CD14-positive monocyte (primary cell): ENCODE results near the gene ZIM2. TPM values are rescaled to one million over a fixed set of nuclear protein-coding genes. Genes with fewer than 3 reads are reported as not detected.

ENCODE experiments used
- DNase-seq, 3 donors: peaks; one replicate each; pipeline ENCODE4 v3.0.0-alpha.2; 2011 to 2022
- H2AFZ ChIP-seq: 2 replicates; pipeline ENCODE4 v1.6.0; 2012; ENCODE audit warnings: mild to moderate bottlenecking, low read depth, low read length, inconsistent platforms; ENCODE audit not compliant: insufficient read depth, poor library complexity, severe bottlenecking
- H3K27ac ChIP-seq, 2 donors: 1 replicate in 1 of 2; 2 replicates in 1 of 2; pipeline ENCODE4 v1.5.1; 2012 to 2013; ENCODE audit warnings: low read length in 2 of 2, control low read depth in 1 of 2, inconsistent platforms in 1 of 2, low read depth in 1 of 2, mild to moderate bottlenecking in 1 of 2
- H3K27me3 ChIP-seq, 2 donors: one replicate each; pipeline versions ENCODE4 v1.6.0 to v1.6.1; 2011 to 2013; ENCODE audit warnings: low read length in 2 of 2; ENCODE audit not compliant: control insufficient read depth in 2 of 2, insufficient read depth in 2 of 2
- H3K36me3 ChIP-seq, 2 donors: replicated peaks in 1 of 2; 1 replicate in 1 of 2; 2 replicates in 1 of 2; pipeline versions ENCODE4 v1.5.1 to v1.6.1; 2012 to 2013; ENCODE audit warnings: low read length in 2 of 2, control low read depth in 1 of 2, inconsistent platforms in 1 of 2, mild to moderate bottlenecking in 1 of 2; ENCODE audit not compliant: insufficient read depth in 2 of 2, control insufficient read depth in 1 of 2
- H3K4me1 ChIP-seq, 2 donors: 1 replicate in 1 of 2; 2 replicates in 1 of 2; pipeline versions ENCODE4 v1.5.1 to v1.6.1; 2012 to 2013; ENCODE audit warnings: low read length in 2 of 2, control low read depth in 1 of 2, inconsistent platforms in 1 of 2, mild to moderate bottlenecking in 1 of 2, moderate library complexity in 1 of 2; ENCODE audit not compliant: insufficient read depth in 2 of 2, control insufficient read depth in 1 of 2
- H3K4me2 ChIP-seq: replicated peaks from 2 replicates; pipeline ENCODE3; 2012; ENCODE audit warnings: low read length, moderate library complexity, mild to moderate bottlenecking; ENCODE audit not compliant: poor library complexity, severe bottlenecking; ENCODE audit errors: extremely low read depth
- H3K4me3 ChIP-seq, 3 experiments: fragments of 200-600 bp in 1 of 3; sonication (generic) in 1 of 3; replicated peaks in 1 of 3; 1 replicate in 2 of 3; 2 replicates in 1 of 3; pipeline ENCODE4 v1.5.1; 2011 to 2013; ENCODE audit warnings: low read length in 3 of 3, mild to moderate bottlenecking in 3 of 3, control low read depth in 2 of 3, low read depth in 2 of 3, inconsistent platforms in 1 of 3, moderate library complexity in 1 of 3
- H3K79me2 ChIP-seq: 2 replicates; pipeline ENCODE4 v1.6.0; 2012; ENCODE audit warnings: mild to moderate bottlenecking, control low read depth, inconsistent platforms, low read length, moderate library complexity; ENCODE audit not compliant: insufficient read depth
- H3K9ac ChIP-seq: 2 replicates; pipeline ENCODE4 v1.6.0; 2017; ENCODE audit warnings: low read length, mild to moderate bottlenecking; ENCODE audit not compliant: insufficient read depth, poor library complexity, severe bottlenecking
- H3K9me3 ChIP-seq, 2 donors: replicated peaks in 1 of 2; 1 replicate in 1 of 2; 2 replicates in 1 of 2; pipeline versions ENCODE4 v1.5.1 to v1.6.1; 2012 to 2013; ENCODE audit warnings: low read length in 2 of 2, control low read depth in 1 of 2; ENCODE audit not compliant: control insufficient read depth in 1 of 2, insufficient read depth in 1 of 2
- H4K20me1 ChIP-seq: 2 replicates; pipeline ENCODE4 v1.6.0; 2012; ENCODE audit warnings: mild to moderate bottlenecking, low read length, control low read depth, moderate library complexity; ENCODE audit not compliant: insufficient read depth
- H3K27ac Mint-ChIP-seq, 7 donors: one replicate each; pipeline ENCODE4 v1.8.0; 2020; ENCODE audit warnings: mild to moderate bottlenecking in 7 of 7, mixed read lengths in 7 of 7, moderate library complexity in 6 of 7, inconsistent platforms in 2 of 7
- H3K27me3 Mint-ChIP-seq, 3 donors: one replicate each; pipeline ENCODE4 v1.8.0; 2021 to 2022; ENCODE audit warnings: low read depth in 3 of 3, mild to moderate bottlenecking in 3 of 3, mixed read lengths in 3 of 3, moderate library complexity in 3 of 3, inconsistent platforms in 1 of 3
- H3K36me3 Mint-ChIP-seq, 2 donors: one replicate each; pipeline ENCODE4 v1.8.0; 2020; ENCODE audit warnings: mixed read lengths in 2 of 2, inconsistent platforms in 1 of 2, mild to moderate bottlenecking in 1 of 2
- H3K4me1 Mint-ChIP-seq: one replicate; pipeline ENCODE4 v1.8.0; 2020; ENCODE audit warnings: mild to moderate bottlenecking, mixed read lengths
- H3K4me3 Mint-ChIP-seq, 2 donors: one replicate each; pipeline ENCODE4 v1.8.0; 2020; ENCODE audit warnings: mild to moderate bottlenecking in 2 of 2, mixed read lengths in 2 of 2, moderate library complexity in 1 of 2
- H3K9me3 Mint-ChIP-seq, 7 donors: one replicate each; pipeline ENCODE4 v1.8.0; 2020 to 2022; ENCODE audit warnings: mixed read lengths in 7 of 7, mild to moderate bottlenecking in 6 of 7, moderate library complexity in 6 of 7, inconsistent platforms in 2 of 7
- WGBS: methylation state at CpG from one replicate; pipeline ENCODE4 v1.1.5; 2013; ENCODE audit warnings: missing lambda C conversion rate; ENCODE audit not compliant: insufficient coverage; 5-methylcytosine and 5-hydroxymethylcytosine counted together
- intact Hi-C, 2 donors: fragments of 100-400 bp; cut with micrococcal nuclease; formaldehyde crosslinking; loops; one replicate each; pipeline versions ENCODE4 v1.15.0 to v1.15.1; 2023
- polyA plus RNA-seq, 3 donors: library from polyadenylated mRNA; depleted of rRNA in 1 of 3; unstranded in 2 of 3; stranded (reverse) in 1 of 3; fragments of 300-500 nt in 2 of 3; fragments of >200 nt in 1 of 3; fragmentation: Illumina TruSeq in 2 of 3; gene quantifications; 1 replicate in 2 of 3; 2 replicates in 1 of 3; pipeline ENCODE4 v1.2.3, GENCODE V29; 2012 to 2021
- TF ChIP-seq, protein P1 (sequence below): fragments of 200-600 bp; IDR thresholded peaks from one replicate; pipeline ENCODE4 v1.8.0; 2022; ENCODE audit warnings: antibody characterized with exemption, mild to moderate bottlenecking

ZIM2 gene
- polyA plus RNA-seq, 3 donors: not detected

DNA sequence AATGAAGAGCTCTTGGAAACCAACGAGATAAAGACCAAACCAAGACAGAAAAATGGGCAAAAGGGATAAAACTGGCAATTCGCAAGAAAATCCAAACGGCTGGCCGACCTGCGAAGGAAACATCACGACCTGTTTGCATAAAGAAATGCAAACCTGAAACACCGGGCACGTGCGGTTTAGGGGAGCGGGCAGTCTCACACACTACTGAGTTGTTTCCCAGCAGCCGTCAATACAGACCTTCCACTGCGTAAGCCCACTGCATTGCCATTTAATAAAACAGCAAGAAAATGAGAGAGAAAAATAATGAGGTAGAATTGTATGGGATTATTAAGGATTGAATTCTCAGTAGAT is 642 bp upstream of the ZIM2 start:
- peak overlapping the region in 1 of 2 donors; percentile 65 for H3K4me3 Mint-ChIP-seq
- 33% methylated on average over 10 of the region's 12 CpGs for WGBS

DNA sequence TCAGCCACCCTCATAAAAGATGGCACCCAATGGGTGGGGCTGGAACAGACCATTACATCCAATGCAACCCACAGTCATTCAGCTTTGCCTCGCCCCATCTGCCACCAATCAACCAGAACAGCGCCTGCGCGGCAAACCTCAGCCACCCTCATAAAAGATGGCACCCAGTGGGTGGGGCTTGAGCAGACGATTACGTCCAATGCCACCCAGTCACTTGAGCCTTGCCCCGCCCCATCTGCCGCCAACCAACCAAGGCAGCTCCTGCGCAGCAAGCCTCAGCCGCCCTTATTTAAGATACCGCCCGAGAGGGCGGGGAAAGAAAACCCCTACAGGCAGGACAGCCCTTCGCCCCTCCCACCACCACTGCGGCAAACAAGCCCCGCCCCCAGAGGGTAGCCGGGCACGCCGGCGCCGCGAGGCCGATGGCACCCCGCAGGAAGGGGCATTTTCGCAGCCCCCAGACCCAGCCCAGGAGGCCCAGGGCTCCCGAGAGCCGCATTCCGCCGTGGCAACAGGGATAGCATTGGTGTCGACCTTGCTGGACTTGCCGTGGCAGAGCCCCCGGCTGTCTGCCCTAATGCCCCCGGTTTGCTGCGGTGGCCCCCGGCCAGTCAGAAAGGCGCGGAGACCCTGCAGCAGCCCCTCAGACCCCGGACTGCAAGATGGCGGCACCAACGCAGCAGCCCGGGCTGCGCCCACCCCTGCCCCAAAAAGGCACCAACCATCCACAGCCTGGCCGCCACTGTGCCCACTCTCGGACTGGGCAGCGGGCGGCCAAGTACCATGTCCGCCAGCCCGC is 675 bp downstream of the ZIM2 start:
- H3K9me3 Mint-ChIP-seq: peaks cover 37 to 70% (median 57%) of the 10 kb centered on the region in 7 donors
- intact Hi-C loops: no loop called here
- peaks cover 14% of the 10 kb centered on the region for H3K4me1 Mint-ChIP-seq
- TF ChIP-seq, protein P1, sequence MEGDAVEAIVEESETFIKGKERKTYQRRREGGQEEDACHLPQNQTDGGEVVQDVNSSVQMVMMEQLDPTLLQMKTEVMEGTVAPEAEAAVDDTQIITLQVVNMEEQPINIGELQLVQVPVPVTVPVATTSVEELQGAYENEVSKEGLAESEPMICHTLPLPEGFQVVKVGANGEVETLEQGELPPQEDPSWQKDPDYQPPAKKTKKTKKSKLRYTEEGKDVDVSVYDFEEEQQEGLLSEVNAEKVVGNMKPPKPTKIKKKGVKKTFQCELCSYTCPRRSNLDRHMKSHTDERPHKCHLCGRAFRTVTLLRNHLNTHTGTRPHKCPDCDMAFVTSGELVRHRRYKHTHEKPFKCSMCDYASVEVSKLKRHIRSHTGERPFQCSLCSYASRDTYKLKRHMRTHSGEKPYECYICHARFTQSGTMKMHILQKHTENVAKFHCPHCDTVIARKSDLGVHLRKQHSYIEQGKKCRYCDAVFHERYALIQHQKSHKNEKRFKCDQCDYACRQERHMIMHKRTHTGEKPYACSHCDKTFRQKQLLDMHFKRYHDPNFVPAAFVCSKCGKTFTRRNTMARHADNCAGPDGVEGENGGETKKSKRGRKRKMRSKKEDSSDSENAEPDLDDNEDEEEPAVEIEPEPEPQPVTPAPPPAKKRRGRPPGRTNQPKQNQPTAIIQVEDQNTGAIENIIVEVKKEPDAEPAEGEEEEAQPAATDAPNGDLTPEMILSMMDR: no peak
- peak overlapping the region; percentile 60 to 81 for H3K4me3 Mint-ChIP-seq
- 54% methylated on average over 44 of the region's 48 CpGs for WGBS
- H3K9me3 ChIP-seq: peaks cover 59 to 75% of the 10 kb centered on the region in 2 donors
- peak in 2 of 3 donors; percentile 45 to 62 for DNase-seq
- H4K20me1 ChIP-seq: no peaks in the 10 kb centered on the region
- peak overlapping the region; percentile 44 to 89 (median 68) for H3K27ac Mint-ChIP-seq
- peaks cover 8 to 31% of the 10 kb centered on the region in 2 donors for H3K27me3 ChIP-seq
- no peaks in the 10 kb centered on the region for H3K79me2 ChIP-seq
- H3K27me3 Mint-ChIP-seq: peaks cover 12 to 30% (median 23%) of the 10 kb centered on the region in 3 donors
- H3K36me3 Mint-ChIP-seq: peaks cover 2 to 3% of the 10 kb centered on the region in 2 donors
- no peaks in the 10 kb centered on the region for H3K36me3 ChIP-seq
- H3K4me1 ChIP-seq: peaks cover 27 to 30% of the 10 kb centered on the region in 2 donors
- peak overlapping the region in 1 of 2 donors; percentile 29 for H3K27ac ChIP-seq
- no peak overlapping the region for H3K9ac ChIP-seq
- peak overlapping the region in 2 of 3 experiments; percentile 1 to 70 for H3K4me3 ChIP-seq
- H2AFZ ChIP-seq: peak overlapping the region; percentile 67
- H3K4me2 ChIP-seq: peak overlapping the region; percentile 71

More for the DNA sequence above, 642 bp upstream of the ZIM2 start:
- TF ChIP-seq, protein P1: no peak
- peaks cover 57 to 62% of the 10 kb centered on the region in 2 donors for H3K9me3 ChIP-seq
- no peak overlapping the region for H2AFZ ChIP-seq
- peaks cover 27 to 30% of the 10 kb centered on the region in 2 donors for H3K4me1 ChIP-seq
- Mint-ChIP-seq H3K27me3 (peaks cover 11 to 30% (median 23%) of the 10 kb centered on the region in 3 donors), H3K27ac (no peak overlapping the region), H3K9me3 (peaks cover 35 to 61% (median 52%) of the 10 kb centered on the region in 7 donors), H3K4me1 (peaks cover 14% of the 10 kb centered on the region), H3K36me3 (peaks cover 2 to 3% of the 10 kb centered on the region in 2 donors)
- H3K79me2 ChIP-seq: no peaks in the 10 kb centered on the region
- H3K4me2 ChIP-seq: no peak overlapping the region
- no peak overlapping the region for H3K27ac ChIP-seq
- peaks cover 8 to 31% of the 10 kb centered on the region in 2 donors for H3K27me3 ChIP-seq
- intact Hi-C loops: no loop called here
- no peak for DNase-seq
- no peaks in the 10 kb centered on the region for H4K20me1 ChIP-seq
- H3K9ac ChIP-seq: no peak overlapping the region
- H3K36me3 ChIP-seq: no peaks in the 10 kb centered on the region
- no peak overlapping the region for H3K4me3 ChIP-seq
